ENCODE data around the gene INPP5A.

The INPP5A gene

GRCh38 chr10:132804785-132805426 lies 267.3 kb downstream of the INPP5A start:
- DNase-seq (ENCODE audit: low spot score): no peak

- no peak for DNase-seq (ENCODE audit: low spot score)
Observed at GRCh38 chr10:132805599-132805998, 268.0 kb downstream of the INPP5A start.

- DNase-seq (ENCODE audit: low spot score): no peak
Observed at GRCh38 chr10:132806110-132806509, 268.5 kb downstream of the INPP5A start.

- DNase-seq (ENCODE audit: low spot score): no peak
Observed at GRCh38 chr10:132806561-132807003, 269.0 kb downstream of the INPP5A start.

GRCh38 chr10:132807621-132808049 lies 270.0 kb downstream of the INPP5A start:
- no peak for DNase-seq (ENCODE audit: low spot score)

GRCh38 chr10:132808383-132809231 lies 271.0 kb downstream of the INPP5A start:
- no peak for DNase-seq (ENCODE audit: low spot score)

GRCh38 chr10:132809232-132810140 lies 271.9 kb downstream of the INPP5A start:
- no peak for DNase-seq (ENCODE audit: low spot score)

- DNase-seq (ENCODE audit: low spot score): no peak
Observed at GRCh38 chr10:132810141-132810806, 272.7 kb downstream of the INPP5A start.

GRCh38 chr10:132810807-132811700 lies 273.5 kb downstream of the INPP5A start:
- DNase-seq (ENCODE audit: low spot score): no peak

GRCh38 chr10:132811891-132812481 lies 274.4 kb downstream of the INPP5A start:
- no peak for DNase-seq (ENCODE audit: low spot score)

GRCh38 chr10:132812520-132812919 lies 274.9 kb downstream of the INPP5A start:
- DNase-seq (ENCODE audit: low spot score): no peak

- no peak for DNase-seq (ENCODE audit: low spot score)
Observed at GRCh38 chr10:132813001-132813401, 275.4 kb downstream of the INPP5A start.

- no peak for DNase-seq (ENCODE audit: low spot score)
Observed at GRCh38 chr10:132813560-132814468, 276.2 kb downstream of the INPP5A start.

GRCh38 chr10:132814469-132814856 lies 276.9 kb downstream of the INPP5A start:
- DNase-seq (ENCODE audit: low spot score): no peak

- no peak for DNase-seq (ENCODE audit: low spot score)
Observed at GRCh38 chr10:132815168-132815857, 277.7 kb downstream of the INPP5A start.

GRCh38 chr10:132816718-132817117 lies 279.1 kb downstream of the INPP5A start:
- DNase-seq (ENCODE audit: low spot score): no peak

GRCh38 chr10:132817701-132818211 lies 280.2 kb downstream of the INPP5A start:
- DNase-seq (ENCODE audit: low spot score): no peak

GRCh38 chr10:132820056-132820455 lies 282.5 kb downstream of the INPP5A start:
- no peak for DNase-seq (ENCODE audit: low spot score)
